Fibroblast of skin of left biceps (primary cell): Measurements from ENCODE around the gene PLEKHA3.
A peak's percentile ranks its signal among the peaks of the same experiment; 100 is the strongest.
"Not testable (repeated sequence)": the region's sequence is repeated elsewhere in the genome, so short reads cannot be mapped to it uniquely, and the experiment has no call there.

Source experiments
- DNase-seq, 2 experiments: peaks; one replicate each; pipeline ENCODE4 v3.0.0-alpha.2; 2013; ENCODE audit warnings: low read depth in 2 of 2

PLEKHA3 gene

GRCh38 chr2:178480227-178481181, at the start of gene PLEKHA3:
TSS of gene PLEKHA3 (plus strand) at chr2:178480457. CDS start at chr2:178480870, 413 bp downstream.
- DNase-seq, result peak; percentile 78 to 83

DNA sequence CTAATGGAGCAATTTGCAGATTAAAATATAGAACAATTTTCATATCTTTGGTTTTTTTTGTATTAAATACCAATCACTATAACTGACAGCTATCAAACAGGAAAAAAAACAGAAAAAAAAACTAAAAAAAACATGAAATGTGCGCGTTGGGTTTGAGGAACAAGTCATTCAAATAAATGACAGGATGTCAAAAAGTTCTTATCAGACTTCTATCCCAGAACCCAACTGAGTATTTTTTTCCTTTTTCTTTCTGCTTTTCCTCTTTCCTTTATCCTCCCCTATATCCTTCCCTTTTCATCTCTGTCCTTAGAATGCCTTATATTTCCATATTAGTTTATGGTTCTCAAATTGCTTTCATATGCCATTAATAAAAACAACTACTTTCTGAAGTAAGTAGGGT, 43.6 kb upstream of the PLEKHA3 start:
- no peak for DNase-seq

GRCh38 chr2:178441426-178441825, 38.8 kb upstream of the PLEKHA3 start:
- DNase-seq, result peak; percentile 9 to 10

- no peak for DNase-seq
Measured at GRCh38 chr2:178448968-178449661, 31.1 kb upstream of the PLEKHA3 start.

DNA sequence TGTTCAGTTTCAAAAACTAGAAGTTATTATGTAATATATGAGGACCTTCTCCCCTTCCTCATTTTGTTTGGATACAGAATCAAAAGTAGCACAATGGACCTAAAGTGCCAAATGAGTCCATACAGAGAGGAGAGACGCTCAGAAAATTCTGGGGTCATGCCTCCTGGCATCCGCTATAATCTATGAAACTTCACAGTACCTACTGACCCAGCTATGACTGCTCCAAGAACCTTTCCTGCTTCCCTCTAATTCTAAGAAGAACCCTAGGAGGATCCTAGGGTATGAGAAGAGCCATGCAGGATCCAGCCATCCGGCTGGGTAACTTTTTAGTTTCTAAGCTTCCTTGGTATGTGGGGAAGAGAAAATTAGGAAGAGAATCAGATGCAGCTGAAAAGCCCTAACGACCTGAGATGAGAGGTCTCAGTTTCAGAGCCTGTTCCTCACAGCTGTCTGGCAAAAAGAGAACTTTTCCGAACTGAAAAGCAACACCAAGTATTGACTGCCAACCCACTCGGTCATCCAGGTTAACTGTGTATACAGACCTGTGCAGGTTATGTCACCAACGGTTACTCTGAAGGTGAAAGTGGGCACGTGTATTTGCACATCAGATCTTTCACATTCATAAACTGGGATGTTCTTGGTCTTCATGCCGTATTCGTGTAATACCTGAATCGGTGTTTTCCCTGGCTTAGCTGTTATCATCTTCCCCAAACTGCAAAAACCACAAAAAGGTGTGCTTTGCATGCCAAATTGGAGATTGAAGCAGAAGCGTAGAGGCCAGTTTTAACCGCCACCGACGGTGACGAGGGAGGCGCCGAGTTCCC, 30.3 kb upstream of the PLEKHA3 start:
- no peak for DNase-seq

- DNase-seq, result no peak
Measured at GRCh38 chr2:178450524-178450773, 29.8 kb upstream of the PLEKHA3 start.

DNA sequence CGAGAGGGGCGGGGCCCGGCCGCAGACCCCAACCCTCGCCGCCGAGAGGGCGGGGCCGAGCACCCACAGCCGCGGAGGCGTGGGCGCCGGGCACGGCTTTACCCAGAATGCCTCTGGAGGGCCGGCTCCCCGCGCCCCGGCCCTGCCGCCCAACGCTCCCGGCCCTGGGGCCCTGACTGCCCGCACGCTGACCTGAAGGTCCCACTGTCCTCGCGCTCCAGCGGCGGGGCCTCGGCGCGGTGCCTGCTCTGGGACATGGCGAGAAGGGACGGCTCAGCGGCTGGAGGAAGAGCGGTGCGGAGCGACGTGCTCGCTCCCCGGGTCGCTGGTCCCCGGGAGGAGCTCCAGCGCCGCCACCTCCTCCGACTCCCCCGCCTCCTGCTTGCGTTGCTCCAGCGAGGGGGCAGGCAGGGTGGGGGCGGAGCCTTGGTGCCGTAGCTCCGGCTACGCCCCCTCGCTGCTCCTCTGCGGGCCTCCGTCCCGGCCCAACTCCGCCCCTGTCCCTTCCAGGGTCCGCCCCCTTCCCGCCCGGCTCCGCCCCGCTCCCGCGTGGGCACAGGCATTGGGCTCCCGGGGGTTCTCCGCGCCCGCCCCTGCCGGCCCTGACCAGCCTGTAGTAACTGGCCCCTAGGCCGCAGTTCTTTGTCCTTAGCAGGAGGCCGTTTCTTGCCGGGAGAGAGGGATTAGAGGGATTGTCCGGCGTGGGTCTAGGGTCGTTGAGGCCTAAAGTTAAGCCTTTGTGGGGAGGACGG, 29.3 kb upstream of the PLEKHA3 start, which contains the start of the genes PJVK and PRKRA:
TSS of gene PJVK (plus strand) at position 605 of the 752 bp plus-strand sequence. CDS start 2,032 bp downstream, outside the sequence.
TSS of gene PRKRA (minus strand) at position 402 of the 752 bp plus-strand sequence. CDS start at position 257, 145 bp downstream.
- peak; percentile 92 to 93 for DNase-seq

GRCh38 chr2:178452334-178452733, 27.9 kb upstream of the PLEKHA3 start:
- no peak for DNase-seq

DNA sequence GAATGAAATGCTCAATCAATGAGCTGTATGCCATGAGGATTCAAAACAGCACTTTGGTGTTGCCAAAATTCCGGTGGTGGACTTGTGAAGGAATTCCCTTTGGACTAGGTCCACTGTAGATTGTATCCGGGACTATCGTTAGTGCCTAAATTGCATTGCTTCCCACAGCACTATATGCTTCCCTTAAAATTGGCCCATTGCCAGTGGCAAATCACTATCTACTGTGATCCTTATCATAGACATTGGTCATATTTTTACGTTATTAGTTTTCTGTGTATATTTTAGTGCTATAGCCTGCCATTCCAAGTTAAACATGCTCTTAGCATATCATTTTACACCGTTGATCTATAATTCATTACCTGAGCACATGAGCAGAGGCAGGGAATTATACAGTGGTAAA, 27.4 kb upstream of the PLEKHA3 start:
- DNase-seq, result no peak

DNA sequence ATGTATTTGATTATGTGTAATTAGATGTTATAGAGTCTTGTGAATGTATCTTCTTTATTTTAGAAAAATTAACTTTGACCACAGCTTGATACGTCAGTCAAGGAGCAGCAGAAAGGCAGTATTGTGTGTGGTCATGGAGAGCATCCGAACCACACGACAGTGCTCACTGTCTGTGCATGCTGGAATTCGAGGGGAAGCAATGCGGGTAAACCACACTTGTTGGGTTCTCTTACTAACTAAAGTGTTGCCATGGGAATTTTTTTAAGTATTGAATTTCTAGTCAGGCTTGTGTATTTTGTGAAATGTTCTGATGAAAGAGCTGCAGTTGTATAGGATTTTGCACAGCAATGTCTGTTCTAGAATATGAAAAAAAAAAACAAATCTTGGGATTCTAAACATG, 24.3 kb upstream of the PLEKHA3 start:
- DNase-seq, result no peak

DNA sequence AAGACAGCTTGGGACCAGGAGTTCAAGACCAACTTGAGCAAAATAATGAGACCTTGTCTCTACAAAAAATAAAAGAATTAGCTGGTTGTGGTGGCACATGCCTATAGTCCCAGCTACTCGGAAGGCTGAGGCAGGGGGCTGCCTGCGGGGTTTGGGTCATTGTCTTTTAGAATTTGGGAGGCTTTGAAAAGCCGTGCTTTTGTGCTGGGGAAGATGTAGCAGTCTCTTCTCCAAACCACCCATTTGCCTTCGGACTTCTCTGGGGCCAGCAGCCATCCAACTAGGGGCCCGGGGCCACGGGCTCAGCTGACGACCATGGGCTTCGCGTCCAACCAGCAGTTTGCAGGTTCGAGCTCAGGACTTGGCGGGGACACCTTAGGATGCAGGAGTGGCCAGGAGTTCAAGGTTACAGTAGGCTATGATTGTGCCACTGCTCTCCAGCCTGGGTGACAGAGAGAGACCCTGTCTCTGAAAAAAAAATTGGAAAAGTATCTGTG, 22.8 kb upstream of the PLEKHA3 start:
- DNase-seq, result no peak

GRCh38 chr2:178469219-178469849, 10.9 kb upstream of the PLEKHA3 start:
- DNase-seq, result no peak

GRCh38 chr2:178471313-178471712, 8.9 kb upstream of the PLEKHA3 start:
- DNase-seq, result not testable (repeated sequence)

GRCh38 chr2:178473373-178473772, 6.9 kb upstream of the PLEKHA3 start:
- DNase-seq, result no peak

DNA sequence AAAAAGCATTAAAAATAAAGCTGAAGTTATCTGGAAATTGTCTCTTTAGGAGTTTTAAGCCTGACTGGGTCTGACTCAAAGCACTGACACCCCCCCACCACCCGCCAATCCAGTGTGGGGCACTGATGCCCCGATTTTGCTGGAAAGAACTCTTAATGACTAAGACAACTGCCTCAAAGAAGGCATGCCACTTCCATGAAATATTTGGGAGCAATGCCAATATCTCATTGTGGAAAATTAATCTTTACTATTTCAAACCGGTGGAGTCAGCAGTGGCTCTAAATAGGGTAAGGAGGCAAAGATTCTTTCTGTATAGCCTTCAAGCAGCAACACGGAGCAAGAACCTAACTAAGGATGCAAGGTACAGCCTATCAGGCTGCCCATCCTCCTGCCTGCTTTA, 6.3 kb upstream of the PLEKHA3 start:
- DNase-seq, result no peak

DNA sequence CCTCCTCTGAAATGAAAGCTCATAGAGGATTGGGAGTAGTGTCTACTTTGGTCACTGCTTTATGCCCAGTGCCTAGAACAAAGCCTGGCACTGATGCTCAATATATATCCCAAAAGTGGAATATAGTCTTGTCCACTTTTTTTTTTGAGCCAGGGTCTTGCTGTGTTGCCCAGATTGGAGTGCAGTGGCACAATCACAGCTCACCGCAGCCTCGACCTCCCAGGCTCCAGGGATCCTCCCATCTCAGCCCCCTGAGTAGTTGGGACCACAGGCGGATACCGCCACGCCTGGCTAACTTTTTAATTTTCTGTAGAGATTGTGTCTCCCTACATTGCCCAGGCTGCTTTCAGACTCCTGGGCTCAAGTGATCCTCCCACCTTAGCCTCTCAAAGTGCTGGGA, 5.7 kb upstream of the PLEKHA3 start:
- no peak for DNase-seq

DNA sequence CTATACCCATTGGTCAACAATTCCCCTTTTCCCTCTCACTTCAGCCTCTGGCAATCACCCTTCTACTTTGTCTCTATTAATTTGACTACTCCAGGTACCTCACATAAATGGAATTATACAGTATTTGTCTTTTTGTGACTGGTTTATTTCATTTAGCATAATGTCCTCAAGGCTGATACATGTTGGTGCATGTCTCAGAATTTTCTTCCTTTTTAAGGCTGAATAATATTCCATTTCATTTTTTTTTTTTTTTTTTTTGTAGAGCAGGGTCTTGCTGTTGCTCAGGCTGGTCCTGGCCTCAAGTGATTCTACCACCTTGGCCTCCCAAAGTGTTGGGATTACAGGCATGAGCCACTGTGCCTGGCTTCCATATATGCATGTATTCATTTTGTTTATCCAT, 3.8 kb upstream of the PLEKHA3 start:
- no peak for DNase-seq

- no peak for DNase-seq
Measured at GRCh38 chr2:178477443-178478129, 2.7 kb upstream of the PLEKHA3 start.

DNA sequence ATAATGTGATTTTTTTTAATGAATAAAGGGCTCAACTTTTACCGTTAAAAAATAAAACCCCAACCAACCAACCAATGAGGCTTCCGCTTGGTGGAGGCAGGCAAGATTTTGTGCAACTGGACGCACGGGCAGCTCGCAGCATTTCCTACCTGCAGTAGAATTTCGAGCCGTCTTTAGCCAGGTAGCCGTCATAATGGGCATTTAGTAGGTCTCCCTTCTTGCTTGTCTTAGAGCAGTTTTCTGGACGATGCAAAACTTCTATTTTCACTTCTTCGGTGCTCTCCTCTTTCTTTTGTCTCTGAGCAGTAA, 2.2 kb upstream of the PLEKHA3 start:
- DNase-seq, result no peak
